Calu3 (cell line): ENCODE measurements around the gene HPGDS. TPM values are rescaled to one million over a fixed set of nuclear protein-coding genes. Genes with fewer than 3 reads are reported as not detected.

Experiments
- BruUV-seq: library from RNA; stranded (reverse); fragments of 400-500 nt; replicated peaks from 2 replicates; lab custom pipeline; 2021; lab: Mats Ljungman, UMichigan
- CTCF ChIA-PET: fragments of 300-600 bp; sonication (Branson Sonifier 250); formaldehyde crosslinking; loops from one replicate; lab custom pipeline; 2022; ENCODE audit warnings: antibody characterized with exemption; lab: Charles Lee
- DNase-seq: peaks from one replicate; pipeline ENCODE4 v3.0.0; 2022
- H3K27ac Mint-ChIP-seq: one replicate; pipeline ENCODE4 v1.8.0; 2022; ENCODE audit warnings: mixed read lengths; ENCODE audit not compliant: unreplicated experiment
- H3K27me3 Mint-ChIP-seq: one replicate; pipeline ENCODE4 v1.8.0; 2022; ENCODE audit warnings: mixed read lengths; ENCODE audit not compliant: unreplicated experiment
- H3K36me3 Mint-ChIP-seq: one replicate; pipeline ENCODE4 v1.8.0; 2022; ENCODE audit warnings: mild to moderate bottlenecking, moderate library complexity, mixed read lengths; ENCODE audit not compliant: insufficient read depth, unreplicated experiment
- H3K4me1 Mint-ChIP-seq: one replicate; pipeline ENCODE4 v1.8.0; 2022; ENCODE audit warnings: mild to moderate bottlenecking, low read depth, mixed read lengths; ENCODE audit not compliant: unreplicated experiment
- H3K4me3 Mint-ChIP-seq: one replicate; pipeline ENCODE4 v1.8.0; 2022; ENCODE audit warnings: mild to moderate bottlenecking, low read depth, moderate library complexity, mixed read lengths; ENCODE audit not compliant: unreplicated experiment
- H3K9me3 Mint-ChIP-seq: one replicate; pipeline ENCODE4 v1.8.0; 2022; ENCODE audit warnings: low read depth, mixed read lengths; ENCODE audit not compliant: unreplicated experiment
- CTCF ChIP-seq: fragments of 200-600 bp; IDR thresholded peaks from one replicate; pipeline ENCODE4 v1.8.0; 2022; ENCODE audit warnings: antibody characterized with exemption; ENCODE audit not compliant: unreplicated experiment
- intact Hi-C: fragments of 100-400 bp; cut with micrococcal nuclease; formaldehyde crosslinking; loops from one replicate; pipeline ENCODE4 v1.10.0; 2022; ENCODE audit not compliant: unreplicated experiment
- total RNA-seq: library from RNA; stranded (reverse); gene quantifications from 2 replicates; pipeline ENCODE4 v1.2.3, GENCODE V29; 2022

Gene HPGDS
- total RNA-seq, 1 experiment from 2014 or later, result not detected

GRCh38 chr4:94256828-94257227 lies 85.8 kb downstream of the HPGDS start:
- CTCF ChIA-PET, result no interaction called here
- intact Hi-C loops, result loop anchor here (2.0 to 5.0 kb wide), 2 partner anchors 360 to 465 kb away; no protein-coding TSS in a partner anchor
- no peaks in the 10 kb centered on the region for H3K9me3 Mint-ChIP-seq
- no peaks in the 10 kb centered on the region for H3K27me3 Mint-ChIP-seq
- no TSS peak for BruUV-seq
- H3K27ac Mint-ChIP-seq, result no peak overlapping the region
- TF ChIP-seq CTCF, result no peak
- no peak overlapping the region for H3K4me3 Mint-ChIP-seq
- no peaks in the 10 kb centered on the region for H3K4me1 Mint-ChIP-seq
- H3K36me3 Mint-ChIP-seq, result peaks cover 7% of the 10 kb centered on the region
- DNase-seq, result no peak

GRCh38 chr4:94256144-94256783 lies 86.4 kb downstream of the HPGDS start:
- Mint-ChIP-seq H3K4me3 (no peak overlapping the region), H3K4me1 (no peaks in the 10 kb centered on the region), H3K36me3 (peaks cover 7% of the 10 kb centered on the region), H3K9me3 (no peaks in the 10 kb centered on the region), H3K27ac (no peak overlapping the region), H3K27me3 (no peaks in the 10 kb centered on the region)
- TF ChIP-seq CTCF, result no peak
- intact Hi-C loops, result loop anchor here (2.0 to 5.0 kb wide), 2 partner anchors 359 to 464 kb away; no protein-coding TSS in a partner anchor
- BruUV-seq, result no TSS peak
- DNase-seq, result no peak
- CTCF ChIA-PET, result no interaction called here

- intact Hi-C loops, result no loop called here
- no peak for DNase-seq
- no peaks in the 10 kb centered on the region for H3K4me1 Mint-ChIP-seq
- no peak for TF ChIP-seq CTCF
- peaks cover 4% of the 10 kb centered on the region for H3K36me3 Mint-ChIP-seq
- no peaks in the 10 kb centered on the region for H3K9me3 Mint-ChIP-seq
- CTCF ChIA-PET, result no interaction called here
- BruUV-seq, result no TSS peak
- H3K27me3 Mint-ChIP-seq, result no peaks in the 10 kb centered on the region
- no peak overlapping the region for H3K4me3 Mint-ChIP-seq
- no peak overlapping the region for H3K27ac Mint-ChIP-seq
Measured at GRCh38 chr4:94253036-94253435, 89.6 kb downstream of the HPGDS start.

- DNase-seq, result no peak
- H3K36me3 Mint-ChIP-seq, result peaks cover 3% of the 10 kb centered on the region
- no peaks in the 10 kb centered on the region for H3K27me3 Mint-ChIP-seq
- no peak overlapping the region for H3K4me3 Mint-ChIP-seq
- TF ChIP-seq CTCF, result no peak
- CTCF ChIA-PET, result no interaction called here
- H3K9me3 Mint-ChIP-seq, result no peaks in the 10 kb centered on the region
- no peaks in the 10 kb centered on the region for H3K4me1 Mint-ChIP-seq
- H3K27ac Mint-ChIP-seq, result no peak overlapping the region
- intact Hi-C loops, result no loop called here
- BruUV-seq, result no TSS peak
Measured at GRCh38 chr4:94251094-94251493, 91.5 kb downstream of the HPGDS start.

Other genes with a start within 250 kb of the HPGDS start
- gene SMARCAD1, start 135.0 kb downstream of the HPGDS start, total RNA-seq, result 15.8 and 19.2 TPM in 2 replicates
- gene PDLIM5, start 109.1 kb upstream of the HPGDS start, total RNA-seq, result 122 and 129 TPM in 2 replicates